EL (cell line): ENCODE data around the gene IRF2.

Source experiments
- DNase-seq: peaks from one replicate; pipeline ENCODE4 v3.0.0-alpha.2; 2016

The IRF2 gene

GRCh38 chr4:184450045-184450444 is 24.3 kb downstream of the IRF2 start:
- DNase-seq = peak; percentile 64

DNA sequence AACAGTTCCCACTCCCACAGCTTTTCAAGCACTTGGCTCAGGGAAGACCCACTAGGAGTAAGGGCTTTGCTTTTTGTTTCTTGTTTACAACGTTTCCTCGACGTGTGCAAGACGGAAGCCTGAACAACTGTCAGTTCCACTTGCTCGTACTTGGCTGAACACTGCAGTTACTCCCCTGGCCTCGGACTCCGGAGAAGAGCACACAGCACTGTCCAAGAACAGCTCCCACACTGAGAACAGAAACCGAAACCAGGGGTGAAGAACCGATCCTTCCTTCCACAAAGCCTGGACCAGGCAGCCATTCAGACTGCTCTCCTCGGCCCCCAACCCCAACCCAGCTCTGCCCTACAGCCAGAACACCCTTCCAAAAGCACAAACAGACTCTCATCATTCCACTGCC is 25.5 kb downstream of the IRF2 start:
- peak; percentile 68 for DNase-seq

DNA sequence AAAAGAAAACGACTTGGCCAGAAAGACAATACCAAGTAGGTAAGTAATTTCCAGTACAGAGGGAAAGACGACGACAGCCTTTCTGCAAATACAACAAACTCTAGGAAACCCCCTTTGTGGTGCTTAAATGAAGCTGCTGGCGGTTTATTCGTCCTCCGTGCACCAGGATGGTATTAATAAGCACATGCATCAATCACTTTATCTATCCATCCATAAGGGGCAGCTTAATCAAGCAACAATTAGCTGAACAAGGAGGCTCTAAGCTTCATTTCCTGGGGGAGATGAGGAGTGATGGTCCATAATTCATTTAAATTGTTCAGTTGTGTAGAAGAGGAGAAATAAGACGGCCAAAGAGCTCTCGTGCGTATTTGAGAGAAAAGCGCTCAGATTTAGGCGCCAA is 26.2 kb downstream of the IRF2 start:
- DNase-seq = no peak

- DNase-seq = no peak
Observed at GRCh38 chr4:184447664-184448063, 26.7 kb downstream of the IRF2 start.

- DNase-seq = no peak
Observed at GRCh38 chr4:184446132-184446658, 28.2 kb downstream of the IRF2 start.

- DNase-seq = no peak
Observed at GRCh38 chr4:184444953-184445309, 29.4 kb downstream of the IRF2 start.

DNA sequence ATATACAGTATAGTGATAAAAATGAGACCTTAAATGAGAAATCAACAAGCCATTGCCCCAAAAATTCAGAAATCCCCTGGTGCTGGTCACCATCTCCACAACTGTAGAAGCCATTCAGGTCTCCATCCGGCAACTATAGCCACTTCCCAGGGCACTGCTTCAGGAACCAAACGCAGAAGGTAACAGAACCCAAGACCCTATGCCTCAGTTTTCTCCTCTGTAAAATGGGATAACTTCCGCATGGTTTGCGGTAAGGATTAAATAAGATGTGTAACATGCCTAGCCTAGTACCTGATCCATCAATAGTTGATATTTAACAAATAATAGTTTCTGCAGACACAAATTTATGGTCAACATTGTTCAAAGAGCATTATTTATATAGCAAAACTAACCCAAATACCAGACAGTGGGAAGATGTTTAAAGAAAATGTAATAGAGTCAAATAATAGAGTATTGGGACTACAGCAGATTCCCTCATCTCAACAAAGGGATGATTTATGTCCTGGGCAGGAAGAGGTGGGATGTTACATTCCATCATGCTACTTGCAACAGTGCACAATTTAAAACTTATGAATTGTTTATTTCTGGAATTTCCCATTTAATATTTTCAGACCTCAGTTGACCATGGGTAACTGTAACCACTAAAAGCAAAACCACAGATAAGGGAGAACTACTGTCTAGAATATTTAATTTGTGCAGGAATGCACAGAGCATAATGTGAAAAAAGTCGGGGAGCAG is 30.0 kb downstream of the IRF2 start:
- DNase-seq = peak; percentile 49

GRCh38 chr4:184443318-184443717 is 31.0 kb downstream of the IRF2 start:
- no peak for DNase-seq

DNA sequence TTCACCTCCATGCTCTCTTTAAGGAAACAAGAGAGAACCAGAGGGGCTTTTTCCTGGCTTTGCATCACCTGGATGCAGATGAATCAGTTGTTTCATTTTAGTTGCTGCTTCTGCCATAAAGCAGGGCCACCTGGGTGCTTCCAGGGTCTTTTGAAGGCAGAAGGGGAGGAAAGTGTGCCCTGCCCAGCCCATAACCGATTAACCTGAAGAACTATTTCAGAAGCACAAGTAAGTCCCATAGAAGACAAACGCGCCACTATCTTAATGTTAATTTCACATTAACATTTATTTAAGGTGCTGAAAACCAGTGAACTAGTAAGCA is 32.1 kb downstream of the IRF2 start:
- no peak for DNase-seq

- peak; percentile 47 for DNase-seq
Observed at GRCh38 chr4:184441461-184442313, 32.7 kb downstream of the IRF2 start.

DNA sequence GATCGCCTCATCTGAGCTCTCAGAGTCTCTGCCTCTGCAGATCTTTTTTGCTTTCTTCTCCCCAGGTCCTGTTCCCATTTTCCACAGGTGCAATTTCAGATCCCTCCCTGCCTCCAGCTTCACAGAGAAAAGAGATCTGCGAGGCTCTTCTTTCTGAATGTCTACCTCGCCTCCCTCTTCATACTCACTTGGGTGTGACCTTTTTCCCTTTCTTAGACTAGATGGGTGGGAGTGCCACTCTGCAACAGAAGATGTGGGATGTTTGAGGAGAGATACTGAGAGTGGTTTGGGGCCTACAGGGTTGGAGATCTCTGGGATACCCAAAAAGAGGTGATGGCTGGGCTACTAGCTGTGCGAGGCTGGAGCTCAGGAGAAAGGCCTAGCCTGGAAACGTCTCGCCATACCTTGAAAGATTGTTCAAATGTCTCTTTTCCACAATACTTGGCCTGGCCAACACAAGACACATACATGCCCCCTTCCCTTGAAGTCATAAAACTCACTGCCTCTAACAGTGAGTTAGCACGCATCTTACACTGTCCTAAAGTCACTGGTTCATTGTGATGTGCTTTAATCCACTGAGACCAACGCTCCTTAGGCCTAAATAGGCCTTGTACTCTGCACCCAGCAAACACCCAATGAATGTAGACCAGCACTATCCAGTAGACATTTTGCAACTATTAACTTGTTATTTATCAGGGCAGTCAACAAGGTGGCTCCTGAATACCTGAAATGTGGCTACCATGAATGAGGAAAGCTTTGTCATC is 33.6 kb downstream of the IRF2 start:
- no peak for DNase-seq

DNA sequence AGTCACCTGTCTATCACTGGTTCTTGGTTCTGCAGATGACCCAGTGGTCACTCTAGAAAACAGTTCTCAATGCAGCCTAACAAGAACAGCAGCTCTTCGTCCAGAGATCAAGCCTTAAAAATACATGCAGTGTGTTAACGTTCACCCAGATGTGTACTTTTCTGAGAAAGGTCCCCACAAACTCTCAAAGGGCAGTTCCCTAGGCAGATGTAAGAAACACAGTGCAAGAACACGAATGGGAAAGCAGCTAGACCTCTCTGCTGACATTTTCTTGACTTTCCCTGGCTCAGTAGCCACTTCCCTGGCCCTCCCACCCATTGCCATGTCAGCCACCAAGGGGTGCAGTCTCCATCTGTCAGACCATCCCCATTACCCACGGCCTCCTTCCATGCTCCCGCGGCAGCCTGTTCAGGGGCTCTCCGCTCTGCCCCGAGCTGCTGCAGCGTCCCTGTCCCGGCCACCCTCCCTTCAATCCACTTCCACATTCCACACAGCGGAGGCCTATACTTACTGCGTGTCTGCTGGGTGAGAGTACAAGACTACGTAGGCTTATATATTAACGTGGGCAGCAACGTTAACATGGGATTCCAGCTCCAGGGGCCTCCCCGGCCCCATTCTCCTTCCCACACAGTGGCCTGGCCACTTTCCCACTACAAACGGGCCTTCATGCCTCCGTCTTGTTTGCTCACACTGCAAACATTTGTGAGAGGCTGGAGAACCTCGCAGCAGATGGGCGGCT is 34.3 kb downstream of the IRF2 start:
- DNase-seq = no peak

DNA sequence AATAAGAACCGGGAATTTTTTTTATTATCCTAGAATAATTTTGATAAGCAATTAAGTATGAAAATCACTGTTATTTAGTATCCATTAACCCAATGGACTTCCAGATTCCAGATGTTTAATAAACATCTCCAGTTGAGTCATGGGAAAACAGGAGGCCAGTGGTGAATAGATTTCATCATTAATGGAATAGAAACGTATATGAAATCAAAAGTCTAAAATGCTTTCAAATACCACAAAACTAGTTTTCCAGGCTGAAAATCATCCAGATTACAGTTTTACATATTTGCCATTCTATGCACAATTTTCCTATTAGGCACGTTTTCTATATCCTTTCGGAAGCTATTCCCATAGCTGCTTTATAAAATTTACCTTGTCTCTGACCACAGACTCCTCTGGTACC is 35.0 kb downstream of the IRF2 start:
- no peak for DNase-seq

- DNase-seq = no peak
Observed at GRCh38 chr4:184438375-184438774, 36.0 kb downstream of the IRF2 start.

DNA sequence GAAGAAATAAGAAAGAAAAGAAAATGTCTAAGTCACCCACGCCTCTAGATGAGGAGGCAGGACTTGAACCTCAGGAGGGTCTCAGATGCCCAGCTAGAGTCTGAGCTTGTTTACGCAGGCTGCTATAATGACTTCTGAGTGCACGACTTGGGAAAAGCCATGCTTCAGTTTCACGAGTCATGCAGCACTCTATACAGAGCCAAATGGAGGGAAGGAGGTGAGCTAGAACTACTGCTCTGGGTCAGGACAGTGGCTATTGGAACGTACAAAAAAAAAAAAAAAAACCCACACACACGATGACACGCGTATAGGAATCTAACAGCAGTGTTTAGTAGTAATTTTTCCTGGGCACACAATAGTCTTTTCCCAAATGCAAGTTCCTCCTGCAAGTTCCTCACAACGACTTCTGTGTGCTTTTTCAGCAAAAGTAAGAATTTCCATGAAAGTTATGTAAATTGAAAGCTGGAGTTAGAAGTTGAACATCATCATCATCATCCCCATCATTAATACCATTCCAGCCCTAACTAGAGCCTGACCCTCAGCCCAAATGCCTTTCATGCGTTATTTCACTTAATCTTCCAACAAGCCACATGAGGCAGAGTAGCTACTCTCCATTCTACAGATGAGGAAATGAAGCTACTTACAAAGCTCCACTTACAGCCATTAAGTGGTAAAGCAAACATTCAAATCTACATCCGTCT is 36.6 kb downstream of the IRF2 start:
- no peak for DNase-seq

DNA sequence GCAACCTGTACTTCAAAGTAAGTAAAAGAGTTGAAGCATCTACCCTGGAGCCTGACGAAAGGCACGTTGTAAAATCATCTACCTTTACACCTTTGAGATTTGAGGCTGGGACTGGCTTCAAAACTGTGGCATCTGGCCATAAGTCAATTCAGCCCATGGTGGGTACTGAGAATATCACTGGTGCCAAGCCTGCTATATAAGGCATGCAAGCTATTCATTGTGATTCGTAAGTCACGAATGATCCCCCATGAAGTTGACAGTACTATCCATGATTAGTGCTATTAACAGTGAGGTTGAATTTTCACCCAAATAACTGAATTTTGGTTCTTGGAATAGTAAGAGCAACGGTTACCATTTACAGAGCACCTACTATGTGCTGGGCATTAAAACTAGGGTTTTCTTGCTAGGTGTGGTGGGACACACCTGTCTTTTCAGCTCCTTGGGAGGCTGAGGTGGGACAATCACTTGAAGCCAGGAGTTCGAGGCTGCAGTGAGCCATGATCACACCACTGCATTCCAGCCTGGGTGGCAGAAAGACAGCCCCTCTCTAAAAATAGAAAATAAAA is 39.8 kb downstream of the IRF2 start:
- peak; percentile 29 for DNase-seq

- no peak for DNase-seq
Observed at GRCh38 chr4:184434021-184434420, 40.3 kb downstream of the IRF2 start.

DNA sequence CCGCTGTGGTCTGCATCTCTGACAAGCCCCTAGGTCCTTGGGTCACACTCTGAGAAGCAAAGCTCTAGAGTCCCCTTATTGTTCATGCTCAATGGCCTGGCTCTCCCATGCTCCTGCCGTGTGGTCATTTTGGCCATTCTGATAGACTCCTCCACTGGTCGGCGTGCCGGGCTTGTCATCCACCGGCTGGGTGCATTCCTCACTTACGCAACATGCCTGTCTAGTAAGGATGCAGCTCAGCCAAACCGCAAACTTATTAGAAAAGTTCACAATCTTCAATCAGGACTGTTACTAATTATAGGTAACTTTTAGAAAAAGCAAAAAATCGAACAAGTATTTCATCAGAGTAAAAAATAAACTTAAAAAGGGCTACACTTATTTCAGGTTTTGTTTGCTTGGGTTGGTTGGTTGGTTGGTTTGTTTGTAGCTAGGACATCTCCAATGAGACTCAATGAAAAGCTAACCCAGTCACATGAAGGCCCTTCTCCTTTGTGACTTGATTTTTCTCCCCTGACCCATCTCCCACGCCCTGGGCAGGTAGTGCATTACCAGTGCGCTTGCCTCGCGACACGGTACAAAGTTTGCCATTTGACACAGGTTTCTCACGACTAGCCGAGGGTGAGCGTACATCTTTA is 41.0 kb downstream of the IRF2 start:
- DNase-seq = no peak

DNA sequence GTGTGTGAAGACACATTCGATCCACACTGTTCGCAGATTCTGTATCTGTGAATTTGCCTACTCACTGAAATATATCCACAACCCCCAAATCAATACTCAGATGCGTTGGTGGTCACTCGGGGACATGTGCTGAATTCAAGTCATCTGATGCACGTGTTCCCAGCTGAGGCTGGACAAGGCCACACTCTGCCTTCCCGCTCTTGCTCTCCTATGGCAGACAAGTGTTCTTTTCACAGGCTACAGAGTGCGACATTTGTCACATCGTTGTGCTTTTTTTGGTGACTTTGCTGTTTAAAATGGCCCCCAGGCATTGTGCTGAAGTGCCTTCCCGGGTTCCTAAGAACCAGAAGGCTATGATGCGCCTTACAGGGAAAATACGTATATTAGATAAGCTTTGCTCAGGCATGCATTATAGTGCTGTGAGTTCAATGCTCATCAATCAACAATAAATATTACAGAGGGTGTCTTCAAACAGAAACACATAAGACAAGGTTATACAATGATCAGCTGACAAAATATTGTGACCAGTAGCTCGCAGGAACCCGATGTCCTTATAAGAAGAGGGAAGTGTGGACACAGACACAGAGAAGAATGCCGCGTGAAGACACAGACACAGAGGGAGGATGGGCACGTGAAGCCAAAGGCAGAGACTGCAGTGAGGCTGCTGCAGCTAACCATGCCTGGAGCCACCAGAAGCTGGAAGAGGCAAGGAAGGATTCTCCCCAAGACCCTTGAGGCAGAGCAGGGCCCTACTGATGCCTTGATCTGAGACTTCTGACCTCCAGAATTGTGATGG is 42.0 kb downstream of the IRF2 start:
- no peak for DNase-seq

GRCh38 chr4:184430163-184430562 is 44.2 kb downstream of the IRF2 start:
- DNase-seq = no peak
